Right renal cortex interstitium (tissue), 3 donors: Measurements from ENCODE around the gene CTF1. TPM values are rescaled to one million over a fixed set of nuclear protein-coding genes. Genes with fewer than 3 reads are reported as not detected.
A peak's percentile ranks its signal among the peaks of the same experiment; 100 is the strongest.
"Not testable (repeated sequence)": the region's sequence is repeated elsewhere in the genome, so short reads cannot be mapped to it uniquely, and the experiment has no call there.

ENCODE experiments used
- DNase-seq, 3 donors: peaks; one replicate each; pipeline ENCODE4 v3.0.0-alpha.2; 2013; ENCODE audit warnings: low read depth in 3 of 3, low spot score in 2 of 3
- polyA plus RNA-seq, 3 donors: library from polyadenylated mRNA; unstranded; fragments of 120-200 nt; gene quantifications; one replicate each; pipeline ENCODE4 v1.2.1, GENCODE V29; 2013; ENCODE audit not compliant: insufficient read length in 3 of 3

The CTF1 gene, protein sequence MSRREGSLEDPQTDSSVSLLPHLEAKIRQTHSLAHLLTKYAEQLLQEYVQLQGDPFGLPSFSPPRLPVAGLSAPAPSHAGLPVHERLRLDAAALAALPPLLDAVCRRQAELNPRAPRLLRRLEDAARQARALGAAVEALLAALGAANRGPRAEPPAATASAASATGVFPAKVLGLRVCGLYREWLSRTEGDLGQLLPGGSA
- polyA plus RNA-seq, result 1 to 10 TPM; 6.7 to 7.4 (median 6.7) TPM

DNA sequence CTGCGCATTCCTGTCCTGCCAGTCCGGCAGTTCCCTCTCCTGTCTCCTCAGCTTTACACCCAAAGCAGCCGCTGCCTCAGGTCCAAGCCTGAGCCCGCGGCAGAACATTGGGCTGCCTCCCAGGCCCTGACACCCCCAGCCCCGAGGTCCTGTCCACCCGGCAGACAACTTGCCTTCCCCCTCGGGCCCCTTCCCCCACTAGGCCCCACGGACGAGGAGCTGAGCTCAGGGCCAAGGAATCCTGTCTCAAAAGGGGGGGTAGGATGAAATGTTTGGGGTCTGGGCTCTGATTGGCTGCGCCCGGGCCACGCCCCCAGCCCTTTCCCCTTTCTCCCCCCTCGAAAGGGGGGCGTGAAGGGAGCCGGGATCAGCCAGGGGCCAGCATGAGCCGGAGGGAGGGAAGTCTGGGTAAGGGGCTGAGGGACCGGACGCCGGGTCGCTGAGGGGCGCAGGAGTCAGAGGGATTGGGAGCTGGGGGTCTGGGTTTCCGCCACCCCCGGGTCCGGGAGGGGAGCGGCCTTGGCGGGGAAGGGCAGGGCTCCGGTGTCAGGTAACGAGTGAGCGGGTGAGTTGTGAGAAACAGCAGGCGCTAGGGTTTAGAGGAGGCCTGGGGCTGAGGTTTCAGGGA, at the start of gene CTF1:
Gene CTF1 (plus strand): TSS at position 354 of the 628 bp plus-strand sequence. CDS start 30 bp downstream, at position 384.
- DNase-seq, result peak in 2 of 3 donors; percentile 77 to 78

- DNase-seq, result no peak
These were observed 49.6 kb upstream of the CTF1 start for GRCh38 chr16:30846649-30847402.

- no peak for DNase-seq
These were observed 46.2 kb upstream of the CTF1 start for GRCh38 chr16:30850246-30850645.

GRCh38 chr16:30853758-30854157, 42.7 kb upstream of the CTF1 start:
- no peak for DNase-seq

DNA sequence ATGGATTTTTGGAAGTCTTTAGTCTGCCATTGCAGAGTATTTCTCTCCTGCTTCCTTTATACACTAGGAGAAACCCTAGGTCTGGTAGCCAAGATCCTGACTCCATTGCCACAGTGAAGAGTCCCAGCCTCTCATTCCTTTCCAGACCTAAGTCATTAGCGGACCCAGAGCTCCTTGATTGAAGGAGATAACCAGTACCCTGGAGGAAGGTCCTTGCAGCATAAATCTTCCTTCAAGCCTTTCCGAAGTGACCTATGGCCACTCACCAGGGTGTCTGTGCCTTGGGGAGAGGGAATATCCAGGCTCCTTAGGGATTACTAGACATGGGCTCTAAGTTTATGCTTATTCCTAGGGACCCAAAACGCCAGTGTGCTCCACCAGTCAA, 38.3 kb upstream of the CTF1 start:
- DNase-seq, result no peak

GRCh38 chr16:30858829-30859423, 37.5 kb upstream of the CTF1 start:
- no peak for DNase-seq

DNA sequence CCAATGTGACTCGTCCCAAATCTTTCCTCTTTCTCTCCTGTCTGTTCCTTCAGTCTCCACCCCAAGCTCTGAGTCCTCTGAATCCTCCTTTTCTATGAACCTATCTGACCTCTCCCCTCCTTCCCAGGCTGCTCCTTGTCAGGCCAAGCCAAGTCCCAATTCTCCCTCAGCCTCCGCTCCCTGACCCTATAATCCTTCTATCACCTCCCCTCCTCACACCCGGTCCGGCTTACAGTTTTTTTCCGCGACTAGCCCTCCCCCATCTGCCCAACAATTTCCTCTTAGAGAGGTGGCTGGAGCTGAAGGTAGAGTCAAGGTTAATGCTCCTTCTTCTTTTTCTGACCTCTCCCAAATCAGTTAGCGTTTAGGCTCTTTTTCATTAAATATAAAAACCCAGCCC, 35.7 kb upstream of the CTF1 start:
- not testable (repeated sequence) for DNase-seq

DNA sequence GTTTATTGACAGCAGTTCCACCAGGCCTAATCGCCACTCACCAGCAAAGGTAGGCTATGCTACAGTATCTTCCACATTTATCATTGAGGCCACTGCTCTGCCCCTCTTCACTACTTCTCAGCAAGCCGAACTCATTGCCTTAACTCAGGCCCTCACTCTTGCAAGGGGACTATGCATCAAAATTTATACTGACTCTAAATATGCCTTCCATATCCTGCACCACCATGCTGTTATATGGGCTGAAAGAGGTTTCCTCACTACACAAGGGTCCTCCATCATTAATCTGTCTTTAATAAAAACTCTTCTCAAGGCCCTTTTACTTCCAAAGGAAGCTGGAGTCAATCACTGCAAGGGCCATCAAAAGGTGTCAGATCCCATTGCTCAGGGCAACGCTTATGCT, 33.2 kb upstream of the CTF1 start:
- DNase-seq, result not testable (repeated sequence)

DNA sequence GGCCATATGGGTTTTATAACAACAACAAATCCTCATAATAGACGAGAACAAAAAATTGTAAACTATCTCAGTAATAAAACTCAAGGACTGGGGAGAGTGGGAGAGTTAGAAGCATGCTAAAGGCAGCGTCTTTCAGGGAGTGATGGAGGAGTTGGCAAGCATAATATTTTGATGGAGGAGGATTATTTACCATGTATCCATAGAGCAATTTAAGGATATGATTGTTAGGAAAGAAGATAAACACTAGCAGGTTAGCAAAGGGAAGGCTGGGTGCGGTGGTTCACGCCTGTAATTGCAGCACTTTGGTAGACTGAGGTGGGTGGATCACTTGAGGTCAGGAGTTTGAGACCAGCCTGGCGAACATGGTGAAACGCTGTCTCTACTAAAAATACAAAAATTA, 30.4 kb upstream of the CTF1 start:
- DNase-seq, result no peak

DNA sequence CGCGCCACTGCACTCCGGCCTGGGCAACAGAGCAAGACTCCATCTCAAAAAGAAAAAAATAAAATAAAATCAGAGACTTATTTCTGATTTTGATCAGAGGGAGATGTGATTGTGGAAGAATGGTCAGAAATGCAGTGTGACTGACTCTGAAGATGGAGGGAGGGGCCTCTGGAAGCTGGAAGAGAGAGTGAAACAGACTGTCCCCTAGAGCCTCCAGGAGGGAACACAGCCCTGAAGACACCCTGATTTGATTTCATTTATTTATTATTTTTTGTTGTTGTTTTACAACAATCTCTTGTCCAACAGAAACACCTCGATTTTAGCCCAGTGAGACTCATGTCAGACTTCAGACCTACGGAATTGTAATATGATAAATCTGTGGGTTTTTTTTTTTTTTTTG, 28.7 kb upstream of the CTF1 start:
- no peak for DNase-seq

DNA sequence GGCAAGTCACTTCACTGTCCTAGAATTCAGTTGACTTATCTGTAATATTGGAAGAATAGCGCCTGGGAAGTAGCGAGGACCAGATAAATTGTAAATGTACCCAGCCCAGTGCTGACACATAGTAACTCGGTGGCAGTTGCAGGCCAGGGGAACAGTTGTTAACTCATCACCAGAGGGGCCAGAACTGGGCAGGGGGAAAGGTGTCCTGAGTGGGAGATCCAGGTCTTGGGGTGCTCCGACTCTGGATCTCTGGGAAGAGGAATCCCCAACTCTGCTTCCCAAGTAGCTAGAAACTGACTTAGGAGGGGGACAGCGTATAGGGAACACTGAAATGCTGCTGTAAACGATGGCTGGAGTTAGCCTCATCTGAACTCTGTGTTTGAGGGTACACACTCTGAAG, 25.5 kb upstream of the CTF1 start:
- no peak for DNase-seq

DNA sequence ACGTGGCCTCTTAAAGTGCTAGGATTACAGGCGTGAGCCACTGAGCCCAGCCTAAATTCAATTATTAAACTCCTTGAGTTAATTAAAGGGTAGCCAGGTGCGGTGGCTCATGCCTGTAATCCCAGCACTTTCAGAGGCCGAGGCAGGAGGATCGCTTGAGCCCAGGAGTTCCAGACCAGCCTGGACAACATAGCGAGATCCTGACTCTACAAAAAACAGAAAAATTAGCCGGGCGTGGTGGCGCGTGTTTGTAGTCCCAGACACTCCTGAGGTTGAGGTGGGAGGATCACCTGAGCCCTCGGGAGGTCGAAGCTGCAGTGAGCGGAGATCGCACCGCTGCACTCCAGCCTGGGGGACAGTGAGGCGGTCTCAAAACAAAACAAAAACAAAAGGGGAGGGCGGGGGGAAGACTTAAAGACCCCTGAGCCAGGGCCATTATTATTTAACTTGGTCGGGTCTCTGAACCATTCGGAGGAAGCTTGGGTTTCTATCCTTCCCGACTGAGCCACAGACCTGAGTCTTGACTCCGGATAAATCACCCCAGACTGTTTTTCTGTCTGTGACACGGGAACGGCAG, 22.1 kb upstream of the CTF1 start:
- no peak for DNase-seq

DNA sequence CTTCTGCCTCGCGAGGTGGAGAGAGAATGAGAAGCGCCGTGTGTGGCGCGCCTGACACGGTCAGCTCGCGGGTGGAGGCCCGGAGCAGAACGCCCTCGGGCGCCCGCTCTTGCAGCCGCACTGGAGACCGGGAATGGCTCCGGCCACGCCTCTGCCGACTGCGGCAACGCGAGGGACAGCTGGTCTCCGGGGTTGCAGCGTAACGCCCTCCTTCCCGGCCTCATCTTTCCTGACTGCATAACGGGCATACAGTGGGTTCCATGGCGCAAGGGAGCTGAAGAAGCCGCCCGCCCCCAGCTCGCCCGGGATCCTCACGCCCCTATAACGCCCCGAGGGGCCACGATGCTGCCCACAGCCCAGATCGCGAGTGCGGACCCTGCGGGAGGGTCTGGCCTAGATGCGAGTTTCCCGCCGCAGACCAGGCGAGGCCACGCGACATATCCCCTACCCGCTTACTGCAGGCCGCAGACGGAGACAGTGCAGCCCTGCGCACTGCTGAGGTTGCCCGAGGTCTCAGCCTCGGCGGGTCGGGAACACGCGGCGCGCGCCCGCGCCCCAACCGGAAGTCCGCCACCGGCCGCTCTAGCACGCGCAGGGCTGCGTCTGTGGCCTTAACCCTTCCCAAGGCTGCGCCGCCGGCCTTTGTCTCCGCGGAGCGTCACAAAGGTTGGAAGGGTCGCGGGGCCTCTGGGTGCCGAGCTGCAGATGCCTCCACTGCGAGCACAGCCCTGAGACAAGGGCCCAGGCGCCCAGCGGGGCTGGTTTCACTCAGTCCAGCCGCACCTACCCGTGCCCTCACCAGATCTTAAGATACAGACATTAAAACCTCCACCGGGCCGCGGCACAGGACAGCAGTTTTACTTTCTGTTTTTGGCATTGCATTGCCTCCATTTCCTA, 21.3 kb upstream of the CTF1 start:
- peak in 2 of 3 donors; percentile 78 to 87 for DNase-seq

- no peak for DNase-seq
These were observed 20.3 kb upstream of the CTF1 start for GRCh38 chr16:30875871-30876801.

GRCh38 chr16:30876867-30877266, 19.5 kb upstream of the CTF1 start:
- no peak for DNase-seq

- no peak for DNase-seq
These were observed 13.7 kb upstream of the CTF1 start for GRCh38 chr16:30882429-30883310.

- DNase-seq, result no peak
These were observed 11.7 kb upstream of the CTF1 start for GRCh38 chr16:30884760-30885159.

DNA sequence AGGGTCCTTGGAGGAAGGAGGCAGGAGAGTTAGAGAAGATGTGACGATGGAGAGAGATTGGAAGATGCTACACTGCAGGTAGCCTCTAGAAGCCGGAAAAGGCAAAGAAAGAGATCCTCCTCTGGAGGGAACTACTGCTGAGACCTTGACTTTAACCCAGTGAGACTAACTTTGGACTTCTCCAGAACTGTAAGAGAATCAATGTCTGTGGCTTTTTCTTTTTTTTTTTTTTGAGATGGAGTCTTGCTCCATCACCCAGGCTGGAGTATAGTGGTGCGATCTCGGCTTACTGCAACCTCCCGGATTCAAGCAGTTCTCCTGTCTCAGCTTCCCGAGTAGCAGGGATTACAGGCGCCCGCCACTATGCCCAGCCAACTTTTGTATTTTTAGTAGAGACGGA, 11.2 kb upstream of the CTF1 start:
- no peak for DNase-seq
